Keratinocyte (primary cell): Measurements from ENCODE around the gene NOP14. TPM values are rescaled to one million over a fixed set of nuclear protein-coding genes. Genes with fewer than 3 reads are reported as not detected.

Experiments
- DNase-seq: peaks from one replicate; pipeline ENCODE4 v3.0.0-alpha.2; 2011; ENCODE audit warnings: low read depth, missing footprints, low spot score
- FAIRE-seq: peaks from 2 replicates; lab custom pipeline; 2011; peaks lifted over from hg19 to GRCh38; lab: Jason Lieb, UNC
- H2AFZ ChIP-seq: 2 replicates; pipeline ENCODE4 v1.6.0; 2012; ENCODE audit warnings: low read length, control low read depth, inconsistent platforms; ENCODE audit not compliant: control insufficient read depth
- H3K27ac ChIP-seq: 2 replicates; pipeline ENCODE4 v1.5.1; 2011; ENCODE audit warnings: low read length; ENCODE audit not compliant: control insufficient read depth, insufficient read depth
- H3K27me3 ChIP-seq: 3 replicates; pipeline ENCODE4 v1.6.0; 2011; ENCODE audit warnings: low read length; ENCODE audit not compliant: control insufficient read depth, insufficient read depth; ENCODE audit errors: extremely low read depth
- H3K36me3 ChIP-seq, 2 experiments: 2 replicates in 1 of 2; 3 replicates in 1 of 2; pipeline ENCODE4 v1.5.1; 2011; ENCODE audit warnings: low read length in 2 of 2, mild to moderate bottlenecking in 1 of 2; ENCODE audit not compliant: control insufficient read depth in 2 of 2, insufficient read depth in 2 of 2; ENCODE audit errors: extremely low read depth in 1 of 2
- H3K4me1 ChIP-seq: 3 replicates; pipeline ENCODE4 v1.5.1; 2011; ENCODE audit warnings: low read length; ENCODE audit not compliant: control insufficient read depth, insufficient read depth; ENCODE audit errors: extremely low read depth
- H3K4me2 ChIP-seq: 3 replicates; pipeline ENCODE4 v1.6.0; 2011; ENCODE audit warnings: low read depth, low read length; ENCODE audit not compliant: control insufficient read depth, insufficient read depth; ENCODE audit errors: extremely low read depth
- H3K4me3 ChIP-seq, 3 experiments: fragments of 200-600 bp in 1 of 3; sonication (generic) in 1 of 3; 2 replicates in 2 of 3; 3 replicates in 1 of 3; pipeline ENCODE4 v1.5.1; 2011 to 2016; ENCODE audit warnings: low read length in 3 of 3, mild to moderate bottlenecking in 3 of 3, control low read depth in 2 of 3, inconsistent platforms in 1 of 3, low read depth in 1 of 3, mixed read lengths in 1 of 3, mixed run types in 1 of 3, moderate library complexity in 1 of 3; ENCODE audit not compliant: control insufficient read depth in 2 of 3, insufficient read depth in 2 of 3; ENCODE audit errors: extremely low read depth in 1 of 3
- H3K79me2 ChIP-seq: 2 replicates; pipeline ENCODE4 v1.6.0; 2012; ENCODE audit warnings: low read length; ENCODE audit not compliant: control insufficient read depth, insufficient read depth
- H3K9ac ChIP-seq: 3 replicates; pipeline ENCODE4 v1.6.0; 2011; ENCODE audit warnings: low read length; ENCODE audit not compliant: control insufficient read depth, insufficient read depth; ENCODE audit errors: extremely low read depth
- H3K9me1 ChIP-seq: 3 replicates; pipeline ENCODE4 v1.6.0; 2011; ENCODE audit warnings: low read length; ENCODE audit not compliant: control insufficient read depth, insufficient read depth; ENCODE audit errors: extremely low read depth
- H3K9me3 ChIP-seq: 2 replicates; pipeline ENCODE4 v1.5.1; 2012; ENCODE audit warnings: low read depth, low read length; ENCODE audit not compliant: control insufficient read depth
- H4K20me1 ChIP-seq: 3 replicates; pipeline ENCODE4 v1.6.0; 2011; ENCODE audit warnings: low read length; ENCODE audit not compliant: control insufficient read depth, insufficient read depth; ENCODE audit errors: extremely low read depth
- EZH2 ChIP-seq: IDR thresholded peaks from one replicate; pipeline ENCODE4 v1.6.1; 2012; ENCODE audit warnings: inconsistent platforms, mild to moderate bottlenecking, low read length, moderate library complexity
- dilution Hi-C: fragments of 300-500 bp; cut with MboI; formaldehyde crosslinking; loops from one replicate; pipeline ENCODE4 v1.7.0; 2020; ENCODE audit warnings: low sequenced_read_pairs; ENCODE audit not compliant: extremely low pct_ligation_motif_present
- polyA plus RNA-seq, 5 experiments: library from polyadenylated mRNA; depleted of rRNA in 3 of 5; stranded (reverse) in 3 of 5; stranded (forward) in 1 of 5; unstranded in 1 of 5; fragments of >200 nt; gene quantifications; 1 replicate in 1 of 5; 2 replicates in 3 of 5; 3 replicates in 1 of 5; pipeline versions ENCODE4 v1.2.1 to v1.2.3, GENCODE V29; 2011 to 2012; ENCODE audit warnings: missing spikeins in 2 of 5, low read depth in 1 of 5, low replicate concordance in 1 of 5
- TF ChIP-seq, protein P1 (sequence below), 3 experiments: IDR thresholded peaks in 1 of 3; conservative IDR thresholded peaks in 1 of 3; optimal IDR thresholded peaks in 1 of 3; 2 replicates in 2 of 3; 3 replicates in 1 of 3; pipeline versions ENCODE3 to v1.5.1; 2011; ENCODE audit warnings: low read length in 3 of 3, mild to moderate bottlenecking in 3 of 3, moderate library complexity in 2 of 3, control low read depth in 1 of 3, inconsistent platforms in 1 of 3; ENCODE audit not compliant: insufficient read depth in 2 of 3; ENCODE audit errors: extremely low read depth in 1 of 3

Gene NOP14
- polyA plus RNA-seq, 1 donor (not counting 4 experiments of a cell fraction or from before 2014, with no cell fraction given): 21.8 TPM

GRCh38 chr4:2930135-2930757 lies 33.0 kb downstream of the NOP14 start:
- Histone ChIP-seq H3K9ac (no peak overlapping the region), H3K9me1 (no peaks in the 10 kb centered on the region), H3K4me3 (no peak overlapping the region), H3K79me2 (peaks cover 34% of the 10 kb centered on the region), H3K36me3 (peaks cover 31 to 47% of the 10 kb centered on the region in 2 experiments), H3K9me3 (no peaks in the 10 kb centered on the region), H2AFZ (no peak overlapping the region), H4K20me1 (peaks cover 3% of the 10 kb centered on the region), H3K4me1 (peaks cover 6% of the 10 kb centered on the region), H3K27ac (no peak overlapping the region), H3K27me3 (no peaks in the 10 kb centered on the region), H3K4me2 (no peak overlapping the region)
- DNase-seq: no peak
- FAIRE-seq: no peak
- TF ChIP-seq, protein P1, sequence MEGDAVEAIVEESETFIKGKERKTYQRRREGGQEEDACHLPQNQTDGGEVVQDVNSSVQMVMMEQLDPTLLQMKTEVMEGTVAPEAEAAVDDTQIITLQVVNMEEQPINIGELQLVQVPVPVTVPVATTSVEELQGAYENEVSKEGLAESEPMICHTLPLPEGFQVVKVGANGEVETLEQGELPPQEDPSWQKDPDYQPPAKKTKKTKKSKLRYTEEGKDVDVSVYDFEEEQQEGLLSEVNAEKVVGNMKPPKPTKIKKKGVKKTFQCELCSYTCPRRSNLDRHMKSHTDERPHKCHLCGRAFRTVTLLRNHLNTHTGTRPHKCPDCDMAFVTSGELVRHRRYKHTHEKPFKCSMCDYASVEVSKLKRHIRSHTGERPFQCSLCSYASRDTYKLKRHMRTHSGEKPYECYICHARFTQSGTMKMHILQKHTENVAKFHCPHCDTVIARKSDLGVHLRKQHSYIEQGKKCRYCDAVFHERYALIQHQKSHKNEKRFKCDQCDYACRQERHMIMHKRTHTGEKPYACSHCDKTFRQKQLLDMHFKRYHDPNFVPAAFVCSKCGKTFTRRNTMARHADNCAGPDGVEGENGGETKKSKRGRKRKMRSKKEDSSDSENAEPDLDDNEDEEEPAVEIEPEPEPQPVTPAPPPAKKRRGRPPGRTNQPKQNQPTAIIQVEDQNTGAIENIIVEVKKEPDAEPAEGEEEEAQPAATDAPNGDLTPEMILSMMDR (optimal IDR thresholded peaks at IDR 0.05 in 1 of 3, IDR thresholded peaks at IDR 0.05 in 1 of 3, conservative IDR thresholded peaks at IDR 0.05 in 1 of 3; ENCODE audit: extremely low read depth in 1 of 3, insufficient read depth in 2 of 3, low read length in 3 of 3): no peak
- no peak for TF ChIP-seq EZH2
- dilution Hi-C loops: no loop called here

DNA sequence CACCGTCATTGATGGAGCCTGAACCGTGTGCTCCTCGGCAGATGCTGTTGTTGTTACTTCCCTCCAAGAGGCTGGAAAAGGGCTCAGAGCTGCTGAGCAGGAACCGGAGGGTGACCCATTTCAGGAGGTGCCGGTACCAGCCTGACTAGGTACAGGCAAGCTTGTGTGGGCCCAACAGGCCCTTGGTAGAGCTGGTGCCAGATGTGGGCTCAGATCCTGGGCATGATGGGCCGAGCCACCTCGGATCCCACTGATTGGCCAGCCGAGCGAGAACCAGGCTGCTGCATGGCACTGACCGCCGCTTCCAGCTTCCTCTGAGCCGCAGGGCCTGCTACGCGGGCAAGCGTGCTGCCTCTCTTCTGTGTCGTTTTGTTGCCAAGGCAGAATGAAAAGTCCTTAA lies 33.7 kb downstream of the NOP14 start:
- Histone ChIP-seq H3K27me3 (no peaks in the 10 kb centered on the region), H3K4me1 (peaks cover 6% of the 10 kb centered on the region), H2AFZ (no peak overlapping the region), H3K27ac (no peak overlapping the region), H3K9me1 (no peaks in the 10 kb centered on the region), H4K20me1 (peaks cover 3% of the 10 kb centered on the region), H3K9ac (no peak overlapping the region), H3K9me3 (no peaks in the 10 kb centered on the region), H3K4me3 (no peak overlapping the region), H3K36me3 (peaks cover 35 to 48% of the 10 kb centered on the region in 2 experiments), H3K4me2 (no peak overlapping the region), H3K79me2 (peaks cover 29% of the 10 kb centered on the region)
- FAIRE-seq (no peak), DNase-seq (no peak)
- TF ChIP-seq, protein P1 (optimal IDR thresholded peaks at IDR 0.05 in 1 of 3, IDR thresholded peaks at IDR 0.05 in 1 of 3, conservative IDR thresholded peaks at IDR 0.05 in 1 of 3; ENCODE audit: extremely low read depth in 1 of 3, insufficient read depth in 2 of 3, low read length in 3 of 3): no peak
- no peak for TF ChIP-seq EZH2
- dilution Hi-C loops: no loop called here
